ENCODE measurements around the gene C6orf89. TPM values are rescaled to one million over a fixed set of nuclear protein-coding genes. Genes with fewer than 3 reads are reported as not detected.
"Not testable (repeated sequence)": the region's sequence is repeated elsewhere in the genome, so short reads cannot be mapped to it uniquely, and the experiment has no call there.

C6orf89 gene
- total RNA-seq, 1 experiment from 2014 or later = 38.7 TPM

DNA sequence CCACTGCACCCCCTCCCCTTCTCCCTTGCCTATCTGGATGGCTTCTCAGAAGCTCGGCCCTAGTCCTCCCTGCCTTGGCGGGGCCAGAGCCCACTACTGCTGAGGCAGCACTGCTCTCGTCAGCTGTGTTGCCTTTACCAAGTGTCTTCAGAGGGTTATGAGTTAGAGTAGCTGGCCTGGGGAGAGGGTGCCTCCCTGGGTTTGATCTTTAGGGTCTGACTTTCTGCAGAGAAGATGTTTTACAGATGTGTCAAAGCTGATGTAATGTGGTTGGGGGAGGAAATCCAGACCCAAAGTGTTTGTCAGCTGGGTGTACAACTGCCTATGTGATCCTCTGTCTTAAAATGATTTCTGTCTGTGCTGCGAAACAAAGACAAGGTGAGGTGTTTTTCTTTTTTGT is 38.4 kb downstream of the C6orf89 start:
- DNase-seq (ENCODE audit: low read depth) = no peak

DNA sequence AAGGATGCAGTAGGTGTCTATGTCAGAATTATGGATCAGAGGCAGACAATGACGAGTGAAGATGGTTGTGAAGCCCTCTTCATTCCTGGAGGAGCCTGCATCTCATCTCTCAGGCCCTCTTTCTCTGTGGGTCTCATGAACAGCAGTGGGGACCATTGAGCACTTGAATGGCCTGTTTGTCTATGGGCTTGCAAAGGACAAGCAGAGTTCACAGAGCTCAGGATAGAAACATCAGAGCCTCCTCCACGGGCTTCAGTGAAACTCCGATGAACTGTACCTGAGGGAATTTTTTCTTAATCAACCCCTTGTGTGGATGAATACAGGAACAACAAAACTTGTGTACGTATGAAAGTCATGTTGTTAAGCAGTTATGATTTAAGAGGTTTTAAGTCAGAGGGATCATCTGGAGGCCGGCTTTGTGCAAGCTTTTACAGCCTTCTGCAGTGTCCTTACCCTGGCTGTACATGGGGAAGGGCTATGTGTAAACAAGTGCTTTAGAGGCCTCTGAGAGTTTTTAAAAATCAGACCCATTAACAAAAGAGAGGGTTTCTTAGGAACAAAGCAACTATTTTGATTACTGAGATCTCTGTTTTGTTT is 39.1 kb downstream of the C6orf89 start:
- no peak for DNase-seq (ENCODE audit: low read depth)

DNA sequence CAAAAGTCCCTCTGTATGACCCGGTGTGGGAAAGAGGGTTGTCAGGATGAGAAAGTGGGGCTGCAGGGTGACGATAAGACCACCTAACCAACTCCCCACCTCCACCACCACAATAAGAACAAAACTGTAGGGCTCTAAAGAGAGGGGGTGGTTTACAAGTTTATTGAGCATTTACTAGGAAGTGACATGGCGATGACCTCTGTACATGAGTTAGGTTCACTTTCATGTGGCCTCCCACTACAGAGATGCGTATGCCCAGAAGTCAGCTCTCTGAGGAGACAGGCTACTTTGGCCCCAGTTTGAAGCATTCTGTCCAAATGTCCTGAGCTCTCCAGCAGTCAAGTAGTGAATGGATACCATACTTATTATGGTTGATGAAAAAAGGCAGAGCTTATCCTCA is 40.1 kb downstream of the C6orf89 start:
- DNase-seq (ENCODE audit: low read depth) = no peak

DNA sequence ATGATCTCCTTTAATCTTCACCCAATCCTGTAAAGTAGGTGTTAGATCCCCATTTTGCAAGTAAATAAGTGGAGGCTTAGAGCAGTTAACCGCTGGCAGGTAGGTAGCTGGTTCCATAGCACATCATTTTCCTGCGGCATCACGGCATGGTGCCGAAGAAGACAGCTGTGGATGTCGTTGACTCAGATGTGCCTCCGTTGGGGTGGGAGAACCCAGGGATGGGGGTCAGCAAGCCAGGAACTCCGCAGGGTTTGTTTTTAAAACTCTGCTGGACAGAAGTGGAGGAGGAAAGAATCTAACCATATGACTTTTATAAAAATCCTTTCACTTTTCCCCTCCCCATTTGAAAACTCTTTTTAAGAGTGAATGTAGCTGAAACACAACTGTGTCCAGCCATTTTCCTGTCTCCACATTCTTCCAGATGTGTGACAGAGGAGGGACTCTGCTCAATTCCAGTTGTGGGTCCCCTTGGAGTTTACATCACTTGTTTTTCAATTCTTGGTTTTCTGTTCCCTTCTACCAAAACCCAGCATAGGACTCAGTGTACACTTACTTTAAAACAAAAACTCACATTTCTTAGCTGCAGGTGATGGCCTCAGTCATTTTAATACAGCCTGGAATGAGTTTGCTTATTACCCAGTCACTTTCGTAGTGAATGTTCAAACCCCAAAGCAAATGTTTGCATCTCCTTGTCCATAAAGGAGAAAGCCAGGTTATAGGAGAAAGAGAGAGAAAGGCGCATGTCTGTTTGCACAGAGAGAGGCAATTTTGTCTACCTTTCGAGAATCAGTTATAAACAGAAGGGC is 41.2 kb downstream of the C6orf89 start:
- no peak for DNase-seq (ENCODE audit: low read depth)

- no peak for DNase-seq (ENCODE audit: low read depth)
Observed at GRCh38 chr6:36927691-36928546, 42.2 kb downstream of the C6orf89 start.

DNA sequence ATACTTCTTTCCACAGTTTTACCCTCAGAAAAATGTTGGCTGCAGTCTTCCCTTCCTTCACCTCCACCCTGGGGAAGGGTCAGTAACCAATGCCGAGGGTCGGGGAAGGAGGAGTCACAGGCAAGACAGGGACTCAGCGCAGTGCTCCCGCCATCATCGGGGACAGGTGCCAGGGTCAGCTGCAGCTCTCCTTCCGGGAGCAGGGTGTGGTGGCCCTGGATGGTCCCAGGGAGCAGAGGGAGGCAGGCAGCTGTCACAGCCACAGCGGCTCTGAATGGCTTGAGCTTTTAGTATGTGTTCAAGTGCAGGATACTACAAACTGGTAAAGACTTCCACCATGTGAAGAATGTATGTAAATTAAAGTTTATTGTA is 42.8 kb downstream of the C6orf89 start:
- DNase-seq (ENCODE audit: low read depth) = no peak

DNA sequence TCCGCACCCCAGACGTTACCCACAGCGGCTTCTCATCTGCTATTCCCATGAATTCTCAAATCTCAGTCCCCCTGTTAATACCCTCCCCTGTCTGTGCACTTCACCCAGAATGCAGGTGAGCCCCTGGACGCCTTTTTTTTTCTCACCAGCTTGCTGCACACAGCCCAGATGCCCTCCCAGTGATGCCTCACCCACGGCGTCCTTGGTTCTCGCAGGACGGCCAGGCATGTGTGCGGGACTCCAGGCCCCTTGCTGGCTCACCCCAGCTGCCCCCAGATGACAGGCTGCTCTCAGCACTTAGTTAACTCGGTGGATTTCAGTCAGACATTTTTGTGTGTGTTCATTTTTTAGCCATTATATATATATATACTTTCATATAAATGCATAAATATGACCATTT is 43.4 kb downstream of the C6orf89 start:
- DNase-seq (ENCODE audit: low read depth) = no peak

GRCh38 chr6:36929607-36930006 is 43.9 kb downstream of the C6orf89 start:
- no peak for DNase-seq (ENCODE audit: low read depth)

- no peak for DNase-seq (ENCODE audit: low read depth)
Observed at GRCh38 chr6:36930483-36930882, 44.7 kb downstream of the C6orf89 start.

DNA sequence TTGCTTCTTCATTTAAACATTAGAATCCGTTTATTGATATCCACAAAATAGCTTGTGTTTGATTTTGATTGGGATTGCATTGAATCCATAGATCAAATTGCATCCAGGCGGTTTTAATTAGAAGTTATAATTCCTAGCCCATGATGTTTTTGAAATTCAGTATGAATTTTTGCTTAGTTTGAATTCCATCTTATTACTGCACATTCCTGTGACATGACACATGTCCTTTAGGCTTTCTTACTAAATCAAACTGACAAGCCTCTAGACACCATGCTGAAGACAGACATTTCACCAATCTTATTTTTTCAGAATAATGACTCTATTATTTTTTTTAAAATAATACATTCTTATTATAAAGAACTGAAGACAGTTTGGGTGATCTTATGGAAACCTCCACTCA is 47.4 kb downstream of the C6orf89 start:
- DNase-seq (ENCODE audit: low read depth) = no peak

- DNase-seq (ENCODE audit: low read depth) = no peak
Observed at GRCh38 chr6:36933519-36933918, 47.8 kb downstream of the C6orf89 start.

- DNase-seq (ENCODE audit: low read depth) = no peak
Observed at GRCh38 chr6:36934901-36935300, 49.1 kb downstream of the C6orf89 start.

GRCh38 chr6:36936824-36937223 is 51.1 kb downstream of the C6orf89 start:
- DNase-seq (ENCODE audit: low read depth) = no peak

DNA sequence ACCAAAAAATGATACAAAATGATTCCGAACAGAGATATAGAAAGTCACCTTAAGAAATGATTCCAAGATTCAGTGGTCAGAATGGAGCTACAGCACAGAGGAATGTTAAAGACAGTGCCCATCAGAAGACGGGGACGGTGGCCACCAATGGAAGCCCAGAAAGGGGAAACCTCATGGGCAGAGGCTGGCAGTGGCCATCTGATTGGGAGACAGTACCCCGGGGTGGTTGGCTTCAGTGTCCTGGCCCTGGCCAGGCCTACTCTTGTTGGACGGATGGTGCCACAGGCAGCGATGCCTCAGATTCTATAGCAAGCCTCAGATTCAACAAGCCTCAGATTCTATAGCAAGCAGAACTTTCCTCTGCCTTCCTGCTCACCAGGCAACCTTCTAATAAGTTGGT is 52.1 kb downstream of the C6orf89 start:
- no peak for DNase-seq (ENCODE audit: low read depth)

GRCh38 chr6:36938536-36938935 is 52.8 kb downstream of the C6orf89 start:
- peak; percentile 87 for DNase-seq (ENCODE audit: low read depth)

GRCh38 chr6:36939005-36939404 is 53.3 kb downstream of the C6orf89 start:
- not testable (repeated sequence) for DNase-seq (ENCODE audit: low read depth)

GRCh38 chr6:36940027-36940426 is 54.3 kb downstream of the C6orf89 start:
- DNase-seq (ENCODE audit: low read depth) = no peak

DNA sequence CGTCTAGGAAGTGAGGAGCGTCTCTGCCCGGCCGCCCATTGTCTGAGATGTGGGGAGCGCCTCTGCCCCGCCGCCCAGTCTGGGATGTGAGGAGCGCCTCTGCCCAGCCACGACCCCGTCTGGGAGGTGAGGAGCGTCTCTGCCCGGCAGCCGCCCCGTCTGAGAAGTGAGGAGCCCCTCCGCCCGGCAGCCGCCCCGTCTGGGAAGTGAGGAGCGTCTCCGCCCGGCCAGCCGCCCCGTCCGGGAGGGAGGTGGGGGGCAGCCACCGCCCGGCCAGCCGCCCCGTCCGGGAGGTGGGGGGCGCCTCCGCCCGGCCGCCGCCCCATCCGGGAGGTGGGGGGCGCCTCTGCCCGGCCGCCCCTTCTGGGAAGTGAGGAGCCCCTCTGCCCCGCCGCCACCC is 55.8 kb downstream of the C6orf89 start:
- DNase-seq (ENCODE audit: low read depth) = not testable (repeated sequence)

GRCh38 chr6:36942329-36942728 is 56.6 kb downstream of the C6orf89 start:
- DNase-seq (ENCODE audit: low read depth) = not testable (repeated sequence)

GRCh38 chr6:36944650-36945049 is 58.9 kb downstream of the C6orf89 start:
- no peak for DNase-seq (ENCODE audit: low read depth)

DNA sequence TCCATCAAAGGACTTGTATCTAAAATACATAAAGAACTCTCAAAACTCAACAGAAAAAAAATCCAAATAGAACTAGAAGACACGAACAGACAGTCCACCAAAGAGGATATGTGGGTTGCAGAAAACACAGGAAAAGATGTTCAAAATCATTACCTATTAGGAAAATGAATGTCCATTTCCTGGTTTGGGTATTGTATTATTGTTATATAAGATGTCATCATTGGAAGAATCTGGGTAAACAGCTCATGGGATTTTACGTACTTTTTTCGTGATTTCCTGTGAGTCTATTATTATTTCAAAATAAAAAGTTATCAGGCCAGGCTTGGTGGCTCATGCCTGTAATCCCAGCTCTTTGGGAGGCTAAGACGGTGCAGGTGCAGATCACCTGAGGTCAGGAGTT is 59.5 kb downstream of the C6orf89 start:
- DNase-seq (ENCODE audit: low read depth) = no peak

GRCh38 chr6:36946526-36946925 is 60.8 kb downstream of the C6orf89 start:
- DNase-seq (ENCODE audit: low read depth) = no peak
